Stimulated activated CD4-positive, alpha-beta T cell treated with anti-CD3 and anti-CD28 coated beads, Interleukin-2, amount 100 ng/mL, for 24 hours (primary cell): ENCODE data around the gene TERT.

Source experiments
- DNase-seq, 2 donors: peaks; one replicate each; pipeline ENCODE4 v3.0.0-alpha.2; 2020

The TERT gene

GRCh38 chr5:1318659-1319251, 23.9 kb upstream of the TERT start:
- DNase-seq, result no peak

- no peak for DNase-seq
These were observed 23.2 kb upstream of the TERT start for GRCh38 chr5:1317921-1318565.

- DNase-seq, result no peak
These were observed 21.9 kb upstream of the TERT start for GRCh38 chr5:1316588-1317340.

GRCh38 chr5:1315709-1316587, 21.1 kb upstream of the TERT start:
- peak; percentile 41 for DNase-seq

GRCh38 chr5:1315018-1315708, 20.3 kb upstream of the TERT start:
- no peak for DNase-seq

- no peak for DNase-seq
These were observed 19.7 kb upstream of the TERT start for GRCh38 chr5:1314564-1314982.

- peak in 1 of 2 donors; percentile 24 for DNase-seq
These were observed 18.3 kb upstream of the TERT start for GRCh38 chr5:1312993-1313833.

GRCh38 chr5:1312206-1312605, 17.3 kb upstream of the TERT start:
- no peak for DNase-seq

GRCh38 chr5:1311439-1312055, 16.7 kb upstream of the TERT start:
- DNase-seq, result no peak

GRCh38 chr5:1310118-1310517, 15.2 kb upstream of the TERT start:
- DNase-seq, result no peak

GRCh38 chr5:1304033-1304432, 9.2 kb upstream of the TERT start:
- no peak for DNase-seq

- DNase-seq, result no peak
These were observed 7.4 kb upstream of the TERT start for GRCh38 chr5:1302258-1302657.

GRCh38 chr5:1300581-1301083, 5.8 kb upstream of the TERT start:
- DNase-seq, result no peak

GRCh38 chr5:1299961-1300360, 5.1 kb upstream of the TERT start:
- no peak for DNase-seq

- DNase-seq, result no peak
These were observed 4.6 kb upstream of the TERT start for GRCh38 chr5:1299511-1299850.

- no peak for DNase-seq
These were observed 4.0 kb upstream of the TERT start for GRCh38 chr5:1298723-1299510.

- no peak for DNase-seq
These were observed 3.2 kb upstream of the TERT start for GRCh38 chr5:1298067-1298551.

GRCh38 chr5:1297243-1297642, 2.4 kb upstream of the TERT start:
- no peak for DNase-seq

GRCh38 chr5:1295650-1296037, 776 bp upstream of the TERT start:
- no peak for DNase-seq

GRCh38 chr5:1294206-1294834, 548 bp downstream of the TERT start:
- DNase-seq, result no peak
